Uterus (tissue), 4 donors: Measurements from ENCODE around the gene HMSD. TPM values are rescaled to one million over a fixed set of nuclear protein-coding genes. Genes with fewer than 3 reads are reported as not detected.

Experiments
- DNase-seq, 2 donors: peaks; one replicate each; pipeline ENCODE4 v3.0.0-alpha.2; 2019 to 2020
- H3K27ac ChIP-seq, 2 donors: fragments of 200-600 bp; sonication (generic); 1 replicate in 1 of 2; 2 replicates in 1 of 2; pipeline ENCODE4 v1.5.1; 2016 to 2018
- H3K27me3 ChIP-seq, 2 donors: fragments of 200-600 bp; sonication (generic); one replicate each; pipeline ENCODE4 v1.5.1; 2018 to 2019; ENCODE audit warnings: control low read depth in 1 of 2
- H3K36me3 ChIP-seq, 2 donors: fragments of 200-600 bp; sonication (generic); one replicate each; pipeline ENCODE4 v1.5.1; 2019; ENCODE audit warnings: control low read depth in 1 of 2
- H3K4me1 ChIP-seq, 2 donors: fragments of 200-600 bp; sonication (generic); one replicate each; pipeline ENCODE4 v1.5.1; 2018 to 2019; ENCODE audit warnings: control low read depth in 1 of 2
- H3K4me3 ChIP-seq, 2 donors: fragments of 200-600 bp; sonication (generic); 1 replicate in 1 of 2; 2 replicates in 1 of 2; pipeline ENCODE4 v1.5.1; 2018 to 2019; ENCODE audit warnings: mild to moderate bottlenecking in 1 of 2
- H3K9me3 ChIP-seq, 2 donors: fragments of 200-600 bp; sonication (generic); one replicate each; pipeline ENCODE4 v1.5.1; 2019; ENCODE audit warnings: control low read depth in 1 of 2
- CTCF ChIP-seq, 4 experiments: fragments of 200-600 bp in 2 of 4; fragments of 450-650 bp in 2 of 4; sonication (generic) in 2 of 4; IDR thresholded peaks; one replicate each; pipeline ENCODE4 v1.5.1; 2016 to 2019; ENCODE audit warnings: antibody characterized with exemption in 4 of 4, mild to moderate bottlenecking in 2 of 4, moderate library complexity in 1 of 4
- POLR2A ChIP-seq, 2 donors: fragments of 450-650 bp; IDR thresholded peaks; one replicate each; pipeline ENCODE4 v1.6.1; 2016; ENCODE audit warnings: antibody characterized with exemption in 2 of 2, mild to moderate bottlenecking in 1 of 2, moderate library complexity in 1 of 2
- intact Hi-C: fragments of 100-400 bp; cut with DNase I; formaldehyde crosslinking; loops from one replicate; pipeline ENCODE4 v1.15.1; 2023; ENCODE audit warnings: low total_unique reads
- total RNA-seq, 4 donors: library from RNA; depleted of rRNA in 3 of 4; stranded (reverse); fragments of >200 nt in 3 of 4; gene quantifications; one replicate each; pipeline versions ENCODE4 v1.1.0 to v1.2.4, GENCODE V29; 2014 to 2023
- donor health status: DM: yes; HTN: yes; CAD: no.

The HMSD gene
- total RNA-seq, 4 donors from 2014 or later = 0.28 TPM; not detected in 3

GRCh38 chr18:63981719-63982118, 32.6 kb downstream of the HMSD start:
- no peak overlapping the region for H3K4me3 ChIP-seq
- intact Hi-C loops = no loop called here
- no peaks in the 10 kb centered on the region for H3K27me3 ChIP-seq
- no peaks in the 10 kb centered on the region for H3K4me1 ChIP-seq
- H3K36me3 ChIP-seq = peaks cover 0 to 4% of the 10 kb centered on the region in 2 donors
- no peak for DNase-seq
- H3K9me3 ChIP-seq = no peaks in the 10 kb centered on the region
- TF ChIP-seq CTCF (IDR thresholded peaks at IDR 0.05) (no peak), POLR2A (IDR thresholded peaks at IDR 0.05) (no peak)
- no peak overlapping the region for H3K27ac ChIP-seq

- intact Hi-C loops = no loop called here
- Histone ChIP-seq H3K4me1 (no peaks in the 10 kb centered on the region), H3K4me3 (no peak overlapping the region), H3K9me3 (no peaks in the 10 kb centered on the region), H3K27ac (no peak overlapping the region), H3K36me3 (peaks cover 0 to 4% of the 10 kb centered on the region in 2 donors), H3K27me3 (no peaks in the 10 kb centered on the region)
- TF ChIP-seq CTCF (IDR thresholded peaks at IDR 0.05) (no peak), POLR2A (IDR thresholded peaks at IDR 0.05) (no peak)
- DNase-seq = no peak
These were observed 33.3 kb downstream of the HMSD start for GRCh38 chr18:63982361-63982760.

- H3K27me3 ChIP-seq = no peaks in the 10 kb centered on the region
- no peak for DNase-seq
- no peaks in the 10 kb centered on the region for H3K9me3 ChIP-seq
- no peak overlapping the region for H3K4me3 ChIP-seq
- H3K4me1 ChIP-seq = no peaks in the 10 kb centered on the region
- H3K27ac ChIP-seq = no peak overlapping the region
- no peak for TF ChIP-seq CTCF (IDR thresholded peaks at IDR 0.05)
- TF ChIP-seq POLR2A (IDR thresholded peaks at IDR 0.05) = no peak
- peaks cover 0 to 4% of the 10 kb centered on the region in 2 donors for H3K36me3 ChIP-seq
- intact Hi-C loops = no loop called here
These were observed 37.8 kb downstream of the HMSD start for GRCh38 chr18:63986885-63987284.

- no peak overlapping the region for H3K27ac ChIP-seq
- H3K4me1 ChIP-seq = no peaks in the 10 kb centered on the region
- H3K9me3 ChIP-seq = no peaks in the 10 kb centered on the region
- H3K4me3 ChIP-seq = no peak overlapping the region
- H3K36me3 ChIP-seq = peaks cover 0 to 4% of the 10 kb centered on the region in 2 donors
- intact Hi-C loops = no loop called here
- no peaks in the 10 kb centered on the region for H3K27me3 ChIP-seq
- TF ChIP-seq CTCF (IDR thresholded peaks at IDR 0.05) = no peak
- no peak for TF ChIP-seq POLR2A (IDR thresholded peaks at IDR 0.05)
- DNase-seq = no peak
These were observed 38.6 kb downstream of the HMSD start for GRCh38 chr18:63987743-63988142.

- intact Hi-C loops = no loop called here
- Histone ChIP-seq H3K27me3 (no peaks in the 10 kb centered on the region), H3K27ac (no peak overlapping the region), H3K4me3 (no peak overlapping the region), H3K9me3 (no peaks in the 10 kb centered on the region), H3K4me1 (no peaks in the 10 kb centered on the region), H3K36me3 (no peaks in the 10 kb centered on the region)
- TF ChIP-seq POLR2A (IDR thresholded peaks at IDR 0.05) (no peak), CTCF (IDR thresholded peaks at IDR 0.05) (no peak)
- DNase-seq = no peak
These were observed 43.6 kb downstream of the HMSD start for GRCh38 chr18:63992751-63993150.
